ENCODE data around the gene TMSB15C.
"Not testable (repeated sequence)": the region's sequence is repeated elsewhere in the genome, so short reads cannot be mapped to it uniquely, and the experiment has no call there.

The TMSB15C gene

DNA sequence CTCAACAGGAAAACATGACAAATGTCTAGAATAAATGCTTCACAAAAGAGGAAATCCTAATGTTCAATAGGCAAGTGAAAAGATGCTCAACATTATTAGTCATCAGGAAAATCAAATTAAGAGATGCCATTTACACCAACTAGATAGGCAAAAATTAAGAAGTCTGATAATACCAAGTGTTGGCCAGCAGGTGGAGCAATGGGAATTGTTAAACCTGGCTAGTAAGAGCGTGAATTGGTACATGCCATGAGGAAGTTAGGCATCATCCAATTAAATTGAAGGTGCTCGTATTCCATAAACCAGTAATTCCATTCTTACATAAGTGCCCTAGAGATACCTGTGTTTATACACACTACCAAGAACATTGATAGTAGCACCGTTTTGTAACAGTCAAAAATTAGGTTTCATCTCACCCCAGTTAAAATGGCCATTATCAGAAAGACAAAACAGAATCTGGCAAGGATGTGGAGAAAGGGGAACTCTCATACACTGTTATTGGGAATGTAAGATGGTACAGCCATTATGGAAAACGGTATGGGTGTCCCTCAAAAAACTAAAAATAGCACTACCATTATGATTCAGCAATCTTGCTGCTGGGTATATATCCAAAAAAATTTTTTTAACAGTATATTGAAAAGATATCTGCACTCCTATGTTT, 22.2 kb upstream of the TMSB15C start:
- no peaks in the 10 kb centered on the region for H3K36me3 ChIP-seq (ENCODE audit: control insufficient read depth, insufficient read depth, low read length)

DNA sequence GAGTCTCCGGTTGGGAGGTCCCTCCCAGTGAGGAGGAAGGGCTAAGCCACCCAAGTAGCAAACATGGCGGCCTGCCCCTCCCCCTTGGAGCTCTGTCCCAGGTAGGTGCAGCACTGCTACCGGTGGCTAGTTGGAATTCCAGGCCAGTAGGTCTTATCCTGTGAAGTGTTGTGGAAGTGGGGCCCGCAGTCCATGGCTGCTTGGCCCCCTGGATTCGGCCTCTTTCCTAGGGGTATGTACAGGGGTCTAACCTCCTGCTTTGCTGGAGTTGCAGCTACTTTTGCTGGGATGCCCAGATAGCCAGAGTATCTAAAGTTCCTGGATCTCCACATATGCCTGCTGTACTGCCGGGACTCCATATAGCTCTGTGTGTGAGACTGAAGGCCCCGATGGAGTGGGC, 9.9 kb upstream of the TMSB15C start:
- H3K36me3 ChIP-seq (ENCODE audit: control insufficient read depth, insufficient read depth, low read length): no peaks in the 10 kb centered on the region
- no peak overlapping the region for H3K27ac ChIP-seq (ENCODE audit: low read depth, low read length)
- H3K4me1 ChIP-seq (ENCODE audit: control insufficient read depth, insufficient read depth, low read length): no peaks in the 10 kb centered on the region
- H3K9ac ChIP-seq (ENCODE audit: low read length): no peak overlapping the region
- no peaks in the 10 kb centered on the region for H3K27me3 ChIP-seq (ENCODE audit: control insufficient read depth, insufficient read depth, low read length)
- no peak overlapping the region for H3K4me3 ChIP-seq (ENCODE audit: low read length)

More for the DNA sequence above, 22.2 kb upstream of the TMSB15C start:
- Histone ChIP-seq H3K27ac (ENCODE audit: low read depth, low read length) (no peak overlapping the region), H3K4me3 (ENCODE audit: low read length) (no peak overlapping the region), H3K9ac (ENCODE audit: low read length) (no peak overlapping the region), H3K4me1 (ENCODE audit: control insufficient read depth, insufficient read depth, low read length) (no peaks in the 10 kb centered on the region), H3K27me3 (ENCODE audit: control insufficient read depth, insufficient read depth, low read length) (no peaks in the 10 kb centered on the region)

DNA sequence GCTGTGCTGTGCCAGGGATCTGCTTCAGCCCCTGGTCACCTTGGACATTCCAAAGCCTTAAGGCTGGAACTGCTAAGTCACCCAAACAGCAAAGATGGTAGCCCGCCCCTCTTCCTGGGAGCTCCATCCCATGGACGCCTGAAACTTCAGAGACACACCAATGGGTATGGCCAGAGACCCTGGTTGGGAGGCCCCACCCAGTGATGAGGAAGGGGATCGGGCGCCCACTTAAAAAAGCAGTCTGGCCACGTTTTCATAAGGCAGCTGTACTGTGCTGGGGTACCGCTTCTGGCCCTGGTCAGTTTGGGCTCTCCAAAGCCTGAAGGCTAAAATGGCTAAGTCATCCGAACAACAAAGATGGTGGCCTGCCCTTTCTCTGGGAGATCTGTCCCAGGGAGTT, 9.4 kb upstream of the TMSB15C start:
- Histone ChIP-seq H3K9ac (ENCODE audit: low read length) (no peak overlapping the region), H3K4me1 (ENCODE audit: control insufficient read depth, insufficient read depth, low read length) (no peaks in the 10 kb centered on the region), H3K4me3 (ENCODE audit: low read length) (no peak overlapping the region), H3K27ac (ENCODE audit: low read depth, low read length) (no peak overlapping the region), H3K27me3 (ENCODE audit: control insufficient read depth, insufficient read depth, low read length) (no peaks in the 10 kb centered on the region), H3K36me3 (ENCODE audit: control insufficient read depth, insufficient read depth, low read length) (no peaks in the 10 kb centered on the region)

DNA sequence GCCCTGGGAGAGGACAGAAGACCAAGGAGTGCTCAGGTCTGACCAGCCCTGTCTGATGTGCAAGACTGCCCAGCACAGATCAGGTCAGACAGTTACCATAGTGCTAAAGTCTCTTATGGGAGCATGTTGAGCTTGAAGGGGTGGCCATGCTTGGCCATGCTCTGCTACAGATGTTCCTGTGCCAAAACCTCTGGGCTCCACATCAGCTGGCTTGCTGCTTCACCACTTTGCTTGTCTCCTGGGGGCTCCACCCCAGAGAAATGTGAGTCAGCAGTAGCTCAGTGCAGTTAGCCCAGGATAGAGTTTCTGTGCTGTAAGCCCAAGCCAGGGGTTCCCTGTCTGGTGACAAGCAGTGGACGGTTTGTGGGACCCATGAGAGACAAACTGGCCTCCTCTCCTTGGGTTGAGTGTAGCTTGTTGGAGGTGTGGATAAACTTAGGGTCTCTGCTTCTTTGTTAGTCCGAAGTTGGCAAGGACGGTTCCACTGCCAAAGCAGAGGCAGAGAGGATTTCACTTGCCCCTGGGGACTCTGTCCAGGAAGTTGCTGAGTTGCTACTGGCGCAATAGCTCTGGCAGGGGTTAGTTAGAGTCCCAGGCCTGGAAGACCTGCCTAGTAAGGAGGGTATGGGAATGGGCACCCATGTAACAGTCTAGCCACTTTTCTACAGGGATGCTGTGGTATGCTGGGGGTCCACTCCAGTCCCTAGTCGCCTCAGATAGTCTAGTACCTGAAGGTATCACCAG, 8.7 kb upstream of the TMSB15C start:
- no peaks in the 10 kb centered on the region for H3K36me3 ChIP-seq (ENCODE audit: control insufficient read depth, insufficient read depth, low read length)
- no peak overlapping the region for H3K9ac ChIP-seq (ENCODE audit: low read length)
- H3K4me3 ChIP-seq (ENCODE audit: low read length): no peak overlapping the region
- H3K4me1 ChIP-seq (ENCODE audit: control insufficient read depth, insufficient read depth, low read length): no peaks in the 10 kb centered on the region
- no peaks in the 10 kb centered on the region for H3K27me3 ChIP-seq (ENCODE audit: control insufficient read depth, insufficient read depth, low read length)
- no peak overlapping the region for H3K27ac ChIP-seq (ENCODE audit: low read depth, low read length)

DNA sequence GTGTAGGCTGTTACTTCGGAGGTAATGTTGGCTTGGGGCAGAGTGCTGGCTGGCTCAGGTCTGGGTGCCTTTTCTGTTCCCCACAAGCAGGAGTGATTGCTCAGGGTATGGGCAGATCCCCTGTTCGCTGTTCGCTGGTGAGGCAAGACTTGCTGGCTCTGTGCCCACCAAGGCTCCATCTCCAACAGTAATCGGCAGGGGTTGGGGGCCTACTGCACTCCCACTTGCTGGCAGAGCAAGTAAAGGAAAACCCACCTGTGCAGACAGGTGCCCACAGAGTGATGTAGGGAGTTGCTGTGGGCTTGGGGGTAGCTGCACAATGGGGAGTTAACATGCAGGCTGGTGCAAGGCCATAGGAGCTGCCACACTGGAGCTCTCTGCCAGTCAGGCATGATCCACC, 8.0 kb upstream of the TMSB15C start:
- Histone ChIP-seq H3K27ac (ENCODE audit: low read depth, low read length) (no peak overlapping the region), H3K4me3 (ENCODE audit: low read length) (no peak overlapping the region), H3K36me3 (ENCODE audit: control insufficient read depth, insufficient read depth, low read length) (no peaks in the 10 kb centered on the region), H3K27me3 (ENCODE audit: control insufficient read depth, insufficient read depth, low read length) (no peaks in the 10 kb centered on the region), H3K4me1 (ENCODE audit: control insufficient read depth, insufficient read depth, low read length) (no peaks in the 10 kb centered on the region), H3K9ac (ENCODE audit: low read length) (no peak overlapping the region)

DNA sequence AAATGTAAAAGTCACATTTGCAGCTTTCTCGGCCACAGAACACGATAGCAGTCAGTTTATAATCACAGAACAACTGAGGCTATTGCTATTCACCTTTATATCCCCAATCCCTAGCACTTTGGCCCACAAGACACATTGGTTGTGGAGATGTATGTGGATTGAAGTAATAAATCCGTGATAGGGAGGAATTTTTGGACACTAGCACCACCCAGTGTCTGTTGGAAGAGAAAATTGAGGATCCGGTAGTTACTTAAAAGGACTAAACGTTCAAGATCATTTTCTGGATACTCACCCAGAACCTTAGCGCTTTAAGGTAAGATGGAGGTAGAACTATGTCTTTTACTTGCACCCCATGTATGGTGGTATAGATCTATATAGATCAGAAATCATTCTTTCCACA, 1.8 kb upstream of the TMSB15C start:
- H3K27me3 ChIP-seq (ENCODE audit: control insufficient read depth, insufficient read depth, low read length); H3K4me1 ChIP-seq (ENCODE audit: control insufficient read depth, insufficient read depth, low read length); H3K9ac ChIP-seq (ENCODE audit: low read length); H3K27ac ChIP-seq (ENCODE audit: low read depth, low read length); H3K4me3 ChIP-seq (ENCODE audit: low read length); H3K36me3 ChIP-seq (ENCODE audit: control insufficient read depth, insufficient read depth, low read length): not testable (repeated sequence)

DNA sequence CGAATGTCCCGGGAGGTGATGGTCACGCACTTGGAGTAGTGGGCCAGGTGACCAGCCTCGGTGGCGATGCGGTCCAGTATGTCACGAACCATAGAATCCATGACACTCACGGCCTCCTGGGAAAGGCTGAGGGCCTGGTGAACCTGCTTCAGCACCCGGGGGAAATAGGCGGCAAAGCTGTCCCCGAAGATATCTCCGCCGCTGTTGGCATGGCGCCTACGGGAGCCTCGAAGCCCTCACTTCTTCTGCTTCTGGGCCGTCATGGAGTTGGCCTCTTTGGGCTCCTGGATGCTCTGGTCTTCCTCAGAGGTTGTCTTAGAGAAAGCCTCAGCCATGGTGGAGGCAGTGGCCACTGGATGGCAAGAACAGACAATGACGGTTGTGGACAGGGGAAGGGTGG, 13.4 kb downstream of the TMSB15C start:
- H3K27me3 ChIP-seq (ENCODE audit: control insufficient read depth, insufficient read depth, low read length); H3K4me3 ChIP-seq (ENCODE audit: low read length); H3K9ac ChIP-seq (ENCODE audit: low read length); H3K36me3 ChIP-seq (ENCODE audit: control insufficient read depth, insufficient read depth, low read length); H3K27ac ChIP-seq (ENCODE audit: low read depth, low read length); H3K4me1 ChIP-seq (ENCODE audit: control insufficient read depth, insufficient read depth, low read length): not testable (repeated sequence)

DNA sequence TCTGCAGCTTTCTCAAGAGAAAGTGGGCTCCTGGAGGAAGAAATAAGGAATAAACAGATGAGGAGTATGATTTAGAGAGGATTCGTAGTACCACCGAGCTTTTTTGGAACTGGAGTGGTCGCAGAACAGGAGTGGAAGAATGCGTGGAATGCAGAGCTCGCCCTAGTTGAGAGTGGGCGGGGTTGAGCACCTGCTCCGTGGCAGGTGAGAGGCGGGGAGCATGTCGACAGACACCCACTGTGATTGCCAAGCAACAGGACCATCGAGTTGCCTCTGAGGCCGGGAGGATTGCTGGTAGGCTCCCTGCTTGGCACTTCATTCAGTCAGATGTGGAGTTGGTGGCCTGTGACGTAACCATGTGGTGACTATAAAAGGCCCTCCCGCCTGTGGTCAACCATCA, 21.1 kb downstream of the TMSB15C start:
- not testable (repeated sequence) for H3K27me3 ChIP-seq (ENCODE audit: control insufficient read depth, insufficient read depth, low read length); H3K36me3 ChIP-seq (ENCODE audit: control insufficient read depth, insufficient read depth, low read length); H3K4me3 ChIP-seq (ENCODE audit: low read length); H3K4me1 ChIP-seq (ENCODE audit: control insufficient read depth, insufficient read depth, low read length); H3K9ac ChIP-seq (ENCODE audit: low read length); H3K27ac ChIP-seq (ENCODE audit: low read depth, low read length)

DNA sequence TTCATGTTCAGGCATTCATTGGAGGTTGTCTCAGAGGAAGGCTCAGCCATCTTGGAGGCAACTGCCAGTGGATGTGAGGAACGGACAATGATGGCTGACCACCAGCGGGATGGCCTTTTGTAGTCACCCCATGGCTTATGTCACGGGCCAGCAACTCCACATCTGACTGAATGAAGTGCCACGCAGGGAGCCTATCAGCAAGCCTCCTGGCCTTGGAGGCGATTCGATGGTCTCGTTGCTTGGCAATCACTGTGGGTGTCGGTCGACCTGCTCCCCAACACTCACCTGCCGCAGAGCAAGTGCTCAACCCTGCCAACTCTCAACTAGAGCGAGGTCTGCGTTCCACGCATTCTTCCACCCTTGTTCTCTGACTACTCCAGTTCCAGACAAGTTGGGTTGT, 28.9 kb downstream of the TMSB15C start:
- no peak overlapping the region for H3K27ac ChIP-seq (ENCODE audit: low read depth, low read length)
- H3K36me3 ChIP-seq (ENCODE audit: control insufficient read depth, insufficient read depth, low read length): no peaks in the 10 kb centered on the region
- H3K4me1 ChIP-seq (ENCODE audit: control insufficient read depth, insufficient read depth, low read length): no peaks in the 10 kb centered on the region
- H3K4me3 ChIP-seq (ENCODE audit: low read length): no peak overlapping the region
- no peaks in the 10 kb centered on the region for H3K27me3 ChIP-seq (ENCODE audit: control insufficient read depth, insufficient read depth, low read length)
- H3K9ac ChIP-seq (ENCODE audit: low read length): no peak overlapping the region

DNA sequence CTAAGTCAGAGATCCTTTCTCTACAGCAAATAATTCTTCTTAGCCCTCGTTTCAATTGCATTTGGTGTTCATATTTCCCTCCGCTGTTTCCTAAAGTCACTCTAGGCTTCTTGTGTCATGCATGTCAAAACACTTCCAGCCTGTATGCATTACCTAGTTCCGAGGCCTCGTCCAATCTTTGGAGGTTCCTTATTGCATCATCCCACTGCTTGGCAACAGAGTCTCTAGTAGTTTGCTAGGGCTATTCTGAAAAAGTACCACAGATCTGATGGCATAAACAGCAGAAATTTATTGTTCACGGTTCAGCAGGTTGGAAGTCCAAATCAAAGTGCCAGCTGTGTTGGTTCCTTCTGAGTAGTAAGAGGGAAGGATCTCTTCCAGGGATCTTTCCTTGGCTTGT, 30.4 kb downstream of the TMSB15C start:
- Histone ChIP-seq H3K27me3 (ENCODE audit: control insufficient read depth, insufficient read depth, low read length) (no peaks in the 10 kb centered on the region), H3K9ac (ENCODE audit: low read length) (no peak overlapping the region), H3K4me3 (ENCODE audit: low read length) (no peak overlapping the region), H3K27ac (ENCODE audit: low read depth, low read length) (no peak overlapping the region), H3K4me1 (ENCODE audit: control insufficient read depth, insufficient read depth, low read length) (no peaks in the 10 kb centered on the region), H3K36me3 (ENCODE audit: control insufficient read depth, insufficient read depth, low read length) (no peaks in the 10 kb centered on the region)

DNA sequence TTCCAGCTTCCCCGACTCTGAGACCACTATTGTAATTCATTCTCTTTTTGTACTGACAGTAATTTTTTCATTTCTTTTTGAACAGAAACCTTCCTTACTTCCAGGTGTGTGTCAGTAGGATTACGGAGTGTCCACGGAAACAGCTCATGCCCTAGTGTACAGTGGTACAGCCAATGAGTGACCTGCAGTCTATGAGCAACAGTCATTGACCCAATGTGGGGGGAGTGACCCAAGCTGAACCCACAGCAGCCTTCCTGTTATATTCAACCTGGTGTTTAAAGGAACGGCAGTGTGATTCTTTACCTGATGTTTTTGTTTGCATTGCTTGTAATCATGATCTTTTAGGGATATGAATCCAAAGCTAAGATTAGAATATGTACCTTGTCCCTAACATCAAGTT, 35.0 kb downstream of the TMSB15C start:
- Histone ChIP-seq H3K27me3 (ENCODE audit: control insufficient read depth, insufficient read depth, low read length) (no peaks in the 10 kb centered on the region), H3K36me3 (ENCODE audit: control insufficient read depth, insufficient read depth, low read length) (no peaks in the 10 kb centered on the region), H3K4me3 (ENCODE audit: low read length) (no peak overlapping the region), H3K27ac (ENCODE audit: low read depth, low read length) (no peak overlapping the region), H3K9ac (ENCODE audit: low read length) (no peak overlapping the region), H3K4me1 (ENCODE audit: control insufficient read depth, insufficient read depth, low read length) (no peaks in the 10 kb centered on the region)

DNA sequence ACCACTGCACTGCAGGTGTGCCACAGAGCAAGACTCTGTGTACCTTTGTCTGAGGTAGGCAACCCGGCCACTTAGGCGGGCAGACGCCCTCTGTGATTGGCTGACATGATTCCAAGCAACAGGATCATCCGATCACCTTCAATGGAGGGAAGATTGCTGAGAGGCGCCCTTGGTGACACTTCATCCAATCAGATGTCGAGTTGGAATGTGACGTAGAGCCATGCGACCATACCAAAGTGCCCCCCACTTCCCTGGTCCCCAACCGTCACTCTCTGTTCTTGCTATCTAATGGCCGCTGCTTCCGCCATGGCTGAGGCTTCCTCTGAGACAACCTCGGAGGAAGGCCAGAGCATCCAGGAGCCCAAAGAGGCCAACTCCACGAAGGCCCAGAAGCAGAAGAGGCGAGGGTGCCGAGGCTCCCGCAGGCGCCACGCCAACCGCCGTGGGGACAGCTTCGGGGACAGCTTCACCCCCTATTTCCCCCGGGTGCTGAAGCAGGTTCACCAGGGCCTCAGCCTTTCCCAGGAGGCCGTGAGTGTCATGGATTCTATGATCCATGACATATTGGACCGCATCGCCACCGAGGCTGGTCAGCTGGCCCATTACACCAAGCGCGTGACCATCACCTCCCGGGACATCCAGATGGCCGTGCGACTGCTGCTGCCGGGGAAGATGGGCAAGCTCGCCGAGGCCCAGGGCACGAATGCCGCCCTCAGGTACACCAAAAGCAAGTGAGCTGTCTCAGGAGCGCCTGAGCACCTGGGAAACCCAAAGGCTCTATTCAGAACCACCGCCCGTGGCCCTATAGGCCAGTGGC, 36.1 kb downstream of the TMSB15C start, which contains the start of gene H2BW2:
Gene H2BW2 (plus strand): TSS at position 268 of the 817 bp plus-strand sequence. CDS start 39 bp downstream, at position 307.
- Histone ChIP-seq H3K4me3 (ENCODE audit: low read length) (no peak within 1 kb of the TSS), H3K9ac (ENCODE audit: low read length) (no peak within 1 kb of the TSS), H3K27me3 (ENCODE audit: control insufficient read depth, insufficient read depth, low read length) (no peaks in the 10 kb centered on the region), H3K27ac (ENCODE audit: low read depth, low read length) (no peak within 1 kb of the TSS), H3K4me1 (ENCODE audit: control insufficient read depth, insufficient read depth, low read length) (no peaks in the 10 kb centered on the region), H3K36me3 (ENCODE audit: control insufficient read depth, insufficient read depth, low read length) (no peaks in the 10 kb centered on the region)

Measured in rectal smooth muscle tissue (tissue), 1 donor.